ENCODE measurements around the gene DENND4B.
"Not testable (repeated sequence)": the region's sequence is repeated elsewhere in the genome, so short reads cannot be mapped to it uniquely, and the experiment has no call there.

DENND4B gene

GRCh38 chr1:153921080-153921802 lies 25.3 kb downstream of the DENND4B start:
- Histone ChIP-seq H3K9me3 (ENCODE audit: low read length) (no peaks in the 10 kb centered on the region), H3K27me3 (ENCODE audit: control insufficient read depth in 1 of 2, insufficient read depth in 2 of 2, low read length in 2 of 2) (no peaks in the 10 kb centered on the region), H3K36me3 (ENCODE audit: insufficient read depth, low read length) (peaks cover 3% of the 10 kb centered on the region), H3K4me3 (ENCODE audit: low read depth in 1 of 2, low read length in 2 of 2) (peak overlapping the region; percentile 60 to 61), H3K9ac (ENCODE audit: low read length) (peak overlapping the region; percentile 58), H3K4me1 (ENCODE audit: insufficient read depth, low read length) (peaks cover 35% of the 10 kb centered on the region), H3K27ac (ENCODE audit: low read depth, low read length) (no peak overlapping the region)

DNA sequence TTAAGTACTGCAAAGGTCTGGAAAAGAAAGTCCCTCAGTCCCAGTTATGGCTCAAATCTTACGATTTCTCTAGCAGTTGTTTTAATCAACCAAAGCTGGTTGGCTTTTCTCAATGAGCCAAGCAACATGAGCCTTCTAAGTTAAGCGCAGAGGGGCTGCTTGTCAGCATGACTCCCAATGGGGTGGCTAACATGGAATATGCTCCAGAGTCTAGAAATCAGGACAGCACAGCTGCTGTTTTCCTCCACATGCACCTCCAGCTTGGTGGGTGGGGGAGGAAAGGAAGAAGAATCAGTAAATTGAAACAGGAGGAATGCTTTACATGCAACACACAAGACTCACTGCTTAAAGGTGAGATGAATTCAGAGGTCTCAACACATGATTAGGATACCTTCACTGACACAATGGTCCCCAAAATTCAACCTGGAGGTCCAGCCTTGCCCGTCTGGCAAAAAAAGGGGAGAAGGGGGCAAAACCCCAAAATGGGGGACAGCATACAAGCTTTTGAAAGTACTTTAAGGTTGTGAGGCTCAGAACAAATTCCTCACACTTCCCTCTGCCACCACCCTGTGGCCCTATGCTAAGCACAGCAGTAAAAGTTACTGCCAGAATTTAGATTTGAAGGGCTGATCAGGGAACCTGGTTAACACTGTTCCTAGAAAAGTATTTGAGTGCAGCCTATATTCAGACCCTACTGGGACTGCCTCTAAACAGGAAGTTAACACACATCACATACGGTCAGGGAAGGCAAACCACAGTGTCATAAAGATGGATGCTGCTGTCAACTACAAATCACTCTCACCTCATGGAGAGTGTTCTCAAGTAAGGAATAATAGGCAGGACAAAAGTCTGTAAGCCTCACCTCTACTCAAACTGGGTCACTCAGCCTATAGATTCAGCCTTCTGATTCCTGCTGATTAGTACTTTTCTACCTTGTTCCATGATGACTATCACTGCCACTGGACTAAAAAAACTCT lies 26.4 kb downstream of the DENND4B start:
- H3K9ac ChIP-seq (ENCODE audit: low read length), result no peak overlapping the region
- H3K4me1 ChIP-seq (ENCODE audit: insufficient read depth, low read length), result peaks cover 35% of the 10 kb centered on the region
- H3K36me3 ChIP-seq (ENCODE audit: insufficient read depth, low read length), result peaks cover 3% of the 10 kb centered on the region
- H3K4me3 ChIP-seq (ENCODE audit: low read depth in 1 of 2, low read length in 2 of 2), result peak overlapping the region in 1 of 2 donors; percentile 60
- no peaks in the 10 kb centered on the region for H3K9me3 ChIP-seq (ENCODE audit: low read length)
- H3K27me3 ChIP-seq (ENCODE audit: control insufficient read depth in 1 of 2, insufficient read depth in 2 of 2, low read length in 2 of 2), result no peaks in the 10 kb centered on the region
- no peak overlapping the region for H3K27ac ChIP-seq (ENCODE audit: low read depth, low read length)

DNA sequence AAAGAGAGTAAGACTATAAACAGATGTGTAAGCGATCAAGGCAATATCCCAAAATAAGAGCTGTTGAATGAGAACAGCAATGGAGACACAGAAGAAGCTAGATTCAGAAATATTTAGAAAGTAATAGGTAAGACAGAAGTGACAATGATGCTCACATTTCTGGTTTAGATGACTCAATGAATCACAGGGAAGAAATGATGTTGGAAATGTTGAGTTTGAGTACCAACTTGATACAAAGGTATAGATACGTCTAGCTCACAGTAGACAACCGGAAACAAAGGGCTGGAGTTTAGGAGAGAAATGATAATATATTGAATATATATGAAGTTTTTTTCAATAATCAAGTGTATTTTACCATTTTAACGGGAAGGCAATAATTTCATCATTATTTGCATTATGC lies 30.2 kb downstream of the DENND4B start:
- Histone ChIP-seq H3K36me3 (ENCODE audit: insufficient read depth, low read length) (peaks cover 3% of the 10 kb centered on the region), H3K9ac (ENCODE audit: low read length) (no peak overlapping the region), H3K4me1 (ENCODE audit: insufficient read depth, low read length) (peaks cover 24% of the 10 kb centered on the region), H3K27me3 (ENCODE audit: control insufficient read depth in 1 of 2, insufficient read depth in 2 of 2, low read length in 2 of 2) (no peaks in the 10 kb centered on the region), H3K9me3 (ENCODE audit: low read length) (no peaks in the 10 kb centered on the region), H3K4me3 (ENCODE audit: low read depth in 1 of 2, low read length in 2 of 2) (no peak overlapping the region), H3K27ac (ENCODE audit: low read depth, low read length) (no peak overlapping the region)

DNA sequence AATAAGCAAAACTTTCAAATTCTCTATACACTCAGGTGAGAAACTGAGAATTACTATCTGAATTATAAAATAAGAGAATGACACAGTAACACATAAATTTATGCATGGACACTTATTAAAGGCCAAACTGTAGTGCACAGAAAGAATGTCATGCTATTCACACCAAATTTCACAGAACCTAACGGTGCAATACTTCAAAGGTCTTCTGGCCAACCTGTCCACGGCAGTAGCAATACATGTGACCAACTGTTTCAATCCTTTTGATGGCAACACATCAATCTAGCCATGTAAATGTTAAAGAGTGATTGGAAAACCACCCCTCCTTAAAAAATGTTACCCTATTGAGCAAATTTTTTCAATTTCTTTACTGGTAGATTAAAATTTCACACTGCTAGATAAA lies 34.2 kb downstream of the DENND4B start:
- no peak overlapping the region for H3K27ac ChIP-seq (ENCODE audit: low read depth, low read length)
- H3K9me3 ChIP-seq (ENCODE audit: low read length), result no peaks in the 10 kb centered on the region
- no peaks in the 10 kb centered on the region for H3K27me3 ChIP-seq (ENCODE audit: control insufficient read depth in 1 of 2, insufficient read depth in 2 of 2, low read length in 2 of 2)
- H3K36me3 ChIP-seq (ENCODE audit: insufficient read depth, low read length), result no peaks in the 10 kb centered on the region
- no peaks in the 10 kb centered on the region for H3K4me1 ChIP-seq (ENCODE audit: insufficient read depth, low read length)
- no peak overlapping the region for H3K9ac ChIP-seq (ENCODE audit: low read length)
- no peak overlapping the region for H3K4me3 ChIP-seq (ENCODE audit: low read depth in 1 of 2, low read length in 2 of 2)

- not testable (repeated sequence) for H3K27me3 ChIP-seq (ENCODE audit: control insufficient read depth in 1 of 2, insufficient read depth in 2 of 2, low read length in 2 of 2); H3K9me3 ChIP-seq (ENCODE audit: low read length); H3K4me3 ChIP-seq (ENCODE audit: low read depth in 1 of 2, low read length in 2 of 2); H3K9ac ChIP-seq (ENCODE audit: low read length); H3K27ac ChIP-seq (ENCODE audit: low read depth, low read length); H3K4me1 ChIP-seq (ENCODE audit: insufficient read depth, low read length); H3K36me3 ChIP-seq (ENCODE audit: insufficient read depth, low read length)
These were observed 36.0 kb downstream of the DENND4B start for GRCh38 chr1:153910560-153910959.

GRCh38 chr1:153908071-153908470 lies 38.4 kb downstream of the DENND4B start:
- Histone ChIP-seq H3K36me3 (ENCODE audit: insufficient read depth, low read length) (no peaks in the 10 kb centered on the region), H3K27me3 (ENCODE audit: control insufficient read depth in 1 of 2, insufficient read depth in 2 of 2, low read length in 2 of 2) (no peaks in the 10 kb centered on the region), H3K27ac (ENCODE audit: low read depth, low read length) (no peak overlapping the region), H3K4me1 (ENCODE audit: insufficient read depth, low read length) (no peaks in the 10 kb centered on the region), H3K9ac (ENCODE audit: low read length) (no peak overlapping the region), H3K9me3 (ENCODE audit: low read length) (no peaks in the 10 kb centered on the region), H3K4me3 (ENCODE audit: low read depth in 1 of 2, low read length in 2 of 2) (no peak overlapping the region)

- Histone ChIP-seq H3K36me3 (ENCODE audit: insufficient read depth, low read length) (no peaks in the 10 kb centered on the region), H3K9me3 (ENCODE audit: low read length) (no peaks in the 10 kb centered on the region), H3K4me1 (ENCODE audit: insufficient read depth, low read length) (no peaks in the 10 kb centered on the region), H3K9ac (ENCODE audit: low read length) (no peak overlapping the region), H3K4me3 (ENCODE audit: low read depth in 1 of 2, low read length in 2 of 2) (no peak overlapping the region), H3K27me3 (ENCODE audit: control insufficient read depth in 1 of 2, insufficient read depth in 2 of 2, low read length in 2 of 2) (no peaks in the 10 kb centered on the region), H3K27ac (ENCODE audit: low read depth, low read length) (no peak overlapping the region)
These were observed 39.4 kb downstream of the DENND4B start for GRCh38 chr1:153907134-153907533.

GRCh38 chr1:153906396-153906795 lies 40.1 kb downstream of the DENND4B start:
- Histone ChIP-seq H3K4me1 (ENCODE audit: insufficient read depth, low read length) (no peaks in the 10 kb centered on the region), H3K9ac (ENCODE audit: low read length) (no peak overlapping the region), H3K27ac (ENCODE audit: low read depth, low read length) (no peak overlapping the region), H3K27me3 (ENCODE audit: control insufficient read depth in 1 of 2, insufficient read depth in 2 of 2, low read length in 2 of 2) (no peaks in the 10 kb centered on the region), H3K36me3 (ENCODE audit: insufficient read depth, low read length) (no peaks in the 10 kb centered on the region), H3K9me3 (ENCODE audit: low read length) (no peaks in the 10 kb centered on the region), H3K4me3 (ENCODE audit: low read depth in 1 of 2, low read length in 2 of 2) (no peak overlapping the region)

- not testable (repeated sequence) for H3K4me1 ChIP-seq (ENCODE audit: insufficient read depth, low read length); H3K9ac ChIP-seq (ENCODE audit: low read length); H3K36me3 ChIP-seq (ENCODE audit: insufficient read depth, low read length); H3K9me3 ChIP-seq (ENCODE audit: low read length); H3K27ac ChIP-seq (ENCODE audit: low read depth, low read length); H3K27me3 ChIP-seq (ENCODE audit: control insufficient read depth in 1 of 2, insufficient read depth in 2 of 2, low read length in 2 of 2); H3K4me3 ChIP-seq (ENCODE audit: low read depth in 1 of 2, low read length in 2 of 2)
These were observed 40.6 kb downstream of the DENND4B start for GRCh38 chr1:153905908-153906307.

DNA sequence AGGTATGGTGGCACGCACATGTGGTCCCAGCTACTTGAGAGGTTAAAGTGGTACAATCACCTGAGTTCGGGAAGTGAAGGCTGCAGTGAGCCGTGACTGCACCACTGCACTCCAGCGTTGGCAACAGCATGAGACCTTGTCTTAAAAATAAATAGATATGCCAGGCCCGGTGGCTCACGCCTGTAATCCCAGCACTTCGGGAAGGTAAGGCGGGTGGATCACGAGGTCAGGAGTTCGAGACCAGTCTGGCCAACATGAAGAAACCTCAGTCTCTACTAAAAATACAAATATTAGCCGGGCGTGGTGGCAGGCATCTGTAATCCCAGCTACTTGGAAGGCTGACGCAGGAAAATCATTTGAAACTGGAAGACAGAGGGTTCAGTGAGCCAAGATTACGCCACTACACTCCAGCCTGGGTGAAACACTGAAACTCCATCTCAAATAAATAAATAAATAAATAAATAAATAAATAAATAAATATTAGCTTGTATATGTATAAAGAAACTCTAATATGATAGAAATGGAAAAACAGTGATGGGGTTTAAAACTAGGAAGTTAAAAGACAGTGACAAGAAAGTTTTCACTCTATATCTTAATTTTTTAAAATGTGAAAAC lies 42.6 kb downstream of the DENND4B start:
- H3K27me3 ChIP-seq (ENCODE audit: control insufficient read depth in 1 of 2, insufficient read depth in 2 of 2, low read length in 2 of 2), result no peaks in the 10 kb centered on the region
- H3K4me1 ChIP-seq (ENCODE audit: insufficient read depth, low read length), result no peaks in the 10 kb centered on the region
- no peak overlapping the region for H3K27ac ChIP-seq (ENCODE audit: low read depth, low read length)
- no peak overlapping the region for H3K9ac ChIP-seq (ENCODE audit: low read length)
- no peaks in the 10 kb centered on the region for H3K36me3 ChIP-seq (ENCODE audit: insufficient read depth, low read length)
- H3K4me3 ChIP-seq (ENCODE audit: low read depth in 1 of 2, low read length in 2 of 2), result no peak overlapping the region
- no peaks in the 10 kb centered on the region for H3K9me3 ChIP-seq (ENCODE audit: low read length)

GRCh38 chr1:153899509-153899908 lies 47.0 kb downstream of the DENND4B start:
- H3K9me3 ChIP-seq (ENCODE audit: low read length), result no peaks in the 10 kb centered on the region
- H3K36me3 ChIP-seq (ENCODE audit: insufficient read depth, low read length), result no peaks in the 10 kb centered on the region
- H3K27ac ChIP-seq (ENCODE audit: low read depth, low read length), result no peak overlapping the region
- no peaks in the 10 kb centered on the region for H3K4me1 ChIP-seq (ENCODE audit: insufficient read depth, low read length)
- no peaks in the 10 kb centered on the region for H3K27me3 ChIP-seq (ENCODE audit: control insufficient read depth in 1 of 2, insufficient read depth in 2 of 2, low read length in 2 of 2)
- no peak overlapping the region for H3K9ac ChIP-seq (ENCODE audit: low read length)
- no peak overlapping the region for H3K4me3 ChIP-seq (ENCODE audit: low read depth in 1 of 2, low read length in 2 of 2)
